Activated CD4-positive, CD25-positive, alpha-beta regulatory T cell treated with anti-CD3 and anti-CD28 coated beads, Interleukin-2, amount 50 U/mL, for 16 hours (primary cell): Measurements from ENCODE around the gene ANGPTL1.

Experiments
- DNase-seq: peaks from one replicate; pipeline ENCODE4 v3.0.0-alpha.2; 2020; ENCODE audit warnings: low read depth, low spot score

Gene ANGPTL1

GRCh38 chr1:178870944-178871343 is at the start of gene ANGPTL1:
Gene ANGPTL1, minus strand, starts transcription at chr1:178871077. Its CDS starts 5,301 bp downstream, at chr1:178865776.
- DNase-seq: no peak

- no peak for DNase-seq
These were observed 48.7 kb upstream of the ANGPTL1 start for GRCh38 chr1:178919581-178919980.

GRCh38 chr1:178918955-178919354 is 48.1 kb upstream of the ANGPTL1 start:
- no peak for DNase-seq

GRCh38 chr1:178918308-178918707 is 47.4 kb upstream of the ANGPTL1 start:
- no peak for DNase-seq

GRCh38 chr1:178916448-178917174 is 45.7 kb upstream of the ANGPTL1 start:
- DNase-seq: no peak

GRCh38 chr1:178912597-178912996 is 41.7 kb upstream of the ANGPTL1 start:
- DNase-seq: no peak

GRCh38 chr1:178910023-178910422 is 39.1 kb upstream of the ANGPTL1 start:
- no peak for DNase-seq

- DNase-seq: no peak
These were observed 37.5 kb upstream of the ANGPTL1 start for GRCh38 chr1:178908358-178908757.

GRCh38 chr1:178901482-178902125 is 30.7 kb upstream of the ANGPTL1 start:
- DNase-seq: no peak

- no peak for DNase-seq
These were observed 28.5 kb upstream of the ANGPTL1 start for GRCh38 chr1:178899402-178899801.

GRCh38 chr1:178898401-178898800 is 27.5 kb upstream of the ANGPTL1 start:
- DNase-seq: no peak

GRCh38 chr1:178895928-178896327 is 25.1 kb upstream of the ANGPTL1 start:
- DNase-seq: no peak

- DNase-seq: no peak
These were observed 15.7 kb upstream of the ANGPTL1 start for GRCh38 chr1:178886551-178886950.

GRCh38 chr1:178885869-178886268 is 15.0 kb upstream of the ANGPTL1 start:
- DNase-seq: no peak

GRCh38 chr1:178881950-178882349 is 11.1 kb upstream of the ANGPTL1 start:
- DNase-seq: no peak

GRCh38 chr1:178877896-178878295 is 7.0 kb upstream of the ANGPTL1 start:
- DNase-seq: no peak

GRCh38 chr1:178875936-178876335 is 5.1 kb upstream of the ANGPTL1 start:
- no peak for DNase-seq

GRCh38 chr1:178874966-178875365 is 4.1 kb upstream of the ANGPTL1 start:
- no peak for DNase-seq

- DNase-seq: no peak
These were observed 859 bp upstream of the ANGPTL1 start for GRCh38 chr1:178871551-178872320.

- no peak for DNase-seq
These were observed 656 bp downstream of the ANGPTL1 start for GRCh38 chr1:178870221-178870620.

- no peak for DNase-seq
These were observed 1.7 kb downstream of the ANGPTL1 start for GRCh38 chr1:178869119-178869697.

GRCh38 chr1:178868706-178869105 is 2.2 kb downstream of the ANGPTL1 start:
- DNase-seq: no peak
